Loucy (cell line): ENCODE results near the gene LGR4.

Source experiments
- H2AFZ ChIP-seq: fragments of 200-600 bp; sonication (generic); 2 replicates; pipeline ENCODE4 v1.6.0; 2016; ENCODE audit warnings: antibody characterized with exemption, mild to moderate bottlenecking, low read length, moderate library complexity
- H3F3A ChIP-seq: fragments of 200-600 bp; 2 replicates; pipeline ENCODE4 v1.6.0; 2016; ENCODE audit warnings: antibody characterized with exemption, low read depth, mild to moderate bottlenecking
- H3K27me3 ChIP-seq: fragments of 200-600 bp; sonication (generic); 2 replicates; pipeline ENCODE4 v1.6.1; 2014; ENCODE audit warnings: low read length, mild to moderate bottlenecking; ENCODE audit not compliant: insufficient read depth, poor library complexity, severe bottlenecking
- H3K36me3 ChIP-seq: fragments of 200-600 bp; sonication (generic); 2 replicates; pipeline ENCODE4 v1.6.1; 2016; ENCODE audit warnings: low read length; ENCODE audit not compliant: insufficient read depth
- H3K4me1 ChIP-seq: fragments of 200-600 bp; sonication (generic); 2 replicates; pipeline ENCODE4 v1.5.1; 2014; ENCODE audit warnings: low read length, mild to moderate bottlenecking; ENCODE audit not compliant: insufficient read depth, poor library complexity, severe bottlenecking
- H3K4me2 ChIP-seq: fragments of 200-600 bp; sonication (generic); 2 replicates; pipeline ENCODE4 v1.6.0; 2014; ENCODE audit warnings: antibody characterized with exemption, low read length, low read depth, mild to moderate bottlenecking; ENCODE audit not compliant: poor library complexity, severe bottlenecking
- H3K4me3 ChIP-seq: fragments of 200-600 bp; sonication (generic); 2 replicates; pipeline ENCODE4 v1.5.1; 2014; ENCODE audit warnings: low read length, mild to moderate bottlenecking, mixed read lengths; ENCODE audit not compliant: poor library complexity, severe bottlenecking
- H3K79me2 ChIP-seq: fragments of 200-600 bp; sonication (generic); 2 replicates; pipeline ENCODE4 v1.6.1; 2014; ENCODE audit warnings: low read length; ENCODE audit not compliant: insufficient read depth
- H3K9ac ChIP-seq: fragments of 200-600 bp; sonication (generic); 2 replicates; pipeline ENCODE4 v1.6.0; 2014; ENCODE audit warnings: mild to moderate bottlenecking, low read depth, low read length, moderate library complexity; ENCODE audit not compliant: poor library complexity, severe bottlenecking
- H3K9me2 ChIP-seq: fragments of 200-600 bp; sonication (generic); replicated peaks from 2 replicates; pipeline ENCODE4 v1.6.1; 2016; ENCODE audit warnings: low read depth, low read length, mixed read lengths
- H3K9me3 ChIP-seq: fragments of 200-600 bp; sonication (generic); 2 replicates; pipeline ENCODE4 v1.6.1; 2014; ENCODE audit warnings: mild to moderate bottlenecking, antibody characterized with exemption, low read length, low read depth; ENCODE audit not compliant: insufficient read depth
- H4K20me1 ChIP-seq: fragments of 200-600 bp; sonication (generic); 2 replicates; pipeline ENCODE4 v1.6.0; 2014; ENCODE audit warnings: antibody characterized with exemption, low read length, mild to moderate bottlenecking; ENCODE audit not compliant: insufficient read depth, poor library complexity, severe bottlenecking
- EZH2phosphoT487 ChIP-seq: fragments of 200-600 bp; IDR thresholded peaks from 2 replicates; pipeline ENCODE4 v1.6.1; 2018; ENCODE audit warnings: antibody characterized with exemption, mild to moderate bottlenecking, moderate library complexity, borderline replicate concordance
- TF ChIP-seq, protein P1 (sequence below): fragments of 200-600 bp; sonication (generic); conservative IDR thresholded peaks from 2 replicates; pipeline ENCODE4 v1.5.1; 2014; ENCODE audit warnings: mild to moderate bottlenecking, antibody characterized with exemption, low read length

The LGR4 gene

DNA sequence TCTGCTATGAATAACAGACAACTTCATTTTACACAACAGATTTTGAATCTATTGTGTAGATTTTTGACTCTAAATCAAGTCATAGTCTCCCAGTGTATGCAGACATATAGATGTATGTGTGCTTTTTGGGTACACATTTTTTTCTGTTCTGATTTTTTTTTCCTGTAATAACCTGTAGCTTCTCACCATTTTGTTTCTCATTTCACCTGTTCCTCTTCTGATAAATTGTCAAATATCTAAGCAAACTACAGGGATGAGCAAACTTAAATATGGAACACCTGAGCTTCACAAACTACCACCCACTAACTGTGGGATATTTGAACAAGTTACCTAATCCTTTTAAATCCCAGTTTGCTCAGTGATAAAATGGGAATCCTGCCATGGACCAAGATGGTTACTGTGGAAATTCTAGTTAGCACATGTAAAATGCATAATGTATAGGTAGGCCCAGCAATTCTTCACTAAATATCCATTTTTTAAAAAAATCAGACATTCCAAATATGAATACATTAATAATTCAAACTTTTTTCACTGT is 15.7 kb downstream of the LGR4 start:
- H3K4me1 ChIP-seq, result no peaks in the 10 kb centered on the region
- no peak overlapping the region for H3K4me2 ChIP-seq
- H3K9ac ChIP-seq, result no peak overlapping the region
- H3F3A ChIP-seq, result no peaks in the 10 kb centered on the region
- TF ChIP-seq EZH2phosphoT487, result no peak
- TF ChIP-seq, protein P1, sequence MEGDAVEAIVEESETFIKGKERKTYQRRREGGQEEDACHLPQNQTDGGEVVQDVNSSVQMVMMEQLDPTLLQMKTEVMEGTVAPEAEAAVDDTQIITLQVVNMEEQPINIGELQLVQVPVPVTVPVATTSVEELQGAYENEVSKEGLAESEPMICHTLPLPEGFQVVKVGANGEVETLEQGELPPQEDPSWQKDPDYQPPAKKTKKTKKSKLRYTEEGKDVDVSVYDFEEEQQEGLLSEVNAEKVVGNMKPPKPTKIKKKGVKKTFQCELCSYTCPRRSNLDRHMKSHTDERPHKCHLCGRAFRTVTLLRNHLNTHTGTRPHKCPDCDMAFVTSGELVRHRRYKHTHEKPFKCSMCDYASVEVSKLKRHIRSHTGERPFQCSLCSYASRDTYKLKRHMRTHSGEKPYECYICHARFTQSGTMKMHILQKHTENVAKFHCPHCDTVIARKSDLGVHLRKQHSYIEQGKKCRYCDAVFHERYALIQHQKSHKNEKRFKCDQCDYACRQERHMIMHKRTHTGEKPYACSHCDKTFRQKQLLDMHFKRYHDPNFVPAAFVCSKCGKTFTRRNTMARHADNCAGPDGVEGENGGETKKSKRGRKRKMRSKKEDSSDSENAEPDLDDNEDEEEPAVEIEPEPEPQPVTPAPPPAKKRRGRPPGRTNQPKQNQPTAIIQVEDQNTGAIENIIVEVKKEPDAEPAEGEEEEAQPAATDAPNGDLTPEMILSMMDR, result no peak
- H4K20me1 ChIP-seq, result no peaks in the 10 kb centered on the region
- no peaks in the 10 kb centered on the region for H3K27me3 ChIP-seq
- H2AFZ ChIP-seq, result no peak overlapping the region
- no peaks in the 10 kb centered on the region for H3K9me3 ChIP-seq
- no peaks in the 10 kb centered on the region for H3K79me2 ChIP-seq
- no peaks in the 10 kb centered on the region for H3K36me3 ChIP-seq
- H3K9me2 ChIP-seq, result no peaks in the 10 kb centered on the region
- no peak overlapping the region for H3K4me3 ChIP-seq

DNA sequence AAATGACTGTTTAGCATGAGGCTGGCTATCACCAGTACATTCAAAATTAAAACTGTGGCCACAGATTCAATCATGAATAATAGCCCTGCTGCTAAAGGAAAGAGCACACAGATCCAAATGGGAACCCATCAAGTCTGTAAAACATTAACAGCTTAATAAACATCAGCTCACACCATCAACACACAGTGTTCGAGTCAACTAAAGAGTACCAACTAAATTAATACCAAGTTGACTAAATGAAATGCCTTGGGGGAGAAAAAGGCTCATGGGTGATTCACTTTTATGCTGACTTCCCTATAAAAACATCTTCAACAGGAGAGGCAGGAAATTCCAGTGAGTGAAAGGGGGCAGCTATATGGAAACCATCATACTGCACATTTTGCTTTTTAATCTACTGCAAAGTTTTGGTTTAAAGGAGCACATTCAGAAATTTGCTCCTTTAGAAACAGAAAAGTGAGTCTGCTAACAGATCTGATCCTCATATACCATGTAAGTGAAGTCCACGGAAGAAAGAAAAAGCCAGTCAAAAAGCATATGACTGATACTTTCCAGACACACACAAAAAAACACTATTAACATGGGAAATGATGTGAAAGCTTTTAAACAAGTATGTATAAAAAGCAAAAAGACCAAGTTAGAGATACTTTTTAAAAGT is 16.3 kb downstream of the LGR4 start:
- Histone ChIP-seq H3K36me3 (no peaks in the 10 kb centered on the region), H3K9ac (no peak overlapping the region), H3K4me3 (no peak overlapping the region)

DNA sequence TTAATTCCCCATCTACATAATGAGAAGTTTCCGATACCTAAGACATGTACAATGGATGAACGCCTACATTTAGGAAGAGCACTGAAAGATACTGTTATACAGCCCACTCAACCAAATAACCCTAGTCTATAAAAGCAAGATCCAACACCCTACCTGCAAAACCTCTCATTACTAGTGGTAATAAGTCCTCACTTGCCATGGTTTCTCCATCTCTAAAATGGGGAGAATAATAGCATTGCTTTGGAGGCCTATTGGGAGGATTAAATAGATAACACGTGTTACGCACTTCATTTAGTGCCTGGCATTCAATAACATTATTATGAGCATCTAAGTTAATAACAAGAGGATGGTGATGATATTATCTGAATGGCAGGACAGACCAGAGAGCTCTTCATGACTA is 16.9 kb downstream of the LGR4 start:
- H3K9me2 ChIP-seq, result no peaks in the 10 kb centered on the region
- no peak overlapping the region for H3K4me3 ChIP-seq
- TF ChIP-seq, protein P1, result no peak
- TF ChIP-seq EZH2phosphoT487, result no peak
- no peaks in the 10 kb centered on the region for H3F3A ChIP-seq
- no peaks in the 10 kb centered on the region for H3K4me1 ChIP-seq
- no peak overlapping the region for H3K4me2 ChIP-seq
- no peak overlapping the region for H2AFZ ChIP-seq
- no peaks in the 10 kb centered on the region for H4K20me1 ChIP-seq
- H3K9ac ChIP-seq, result no peak overlapping the region
- no peaks in the 10 kb centered on the region for H3K36me3 ChIP-seq
- no peaks in the 10 kb centered on the region for H3K27me3 ChIP-seq
- no peaks in the 10 kb centered on the region for H3K79me2 ChIP-seq
- H3K9me3 ChIP-seq, result no peaks in the 10 kb centered on the region

More for the DNA sequence above, 16.3 kb downstream of the LGR4 start:
- Histone ChIP-seq H3F3A (no peaks in the 10 kb centered on the region), H3K79me2 (no peaks in the 10 kb centered on the region), H2AFZ (no peak overlapping the region), H3K9me2 (no peaks in the 10 kb centered on the region), H3K27me3 (no peaks in the 10 kb centered on the region), H4K20me1 (no peaks in the 10 kb centered on the region), H3K4me2 (no peak overlapping the region), H3K4me1 (no peaks in the 10 kb centered on the region), H3K9me3 (no peaks in the 10 kb centered on the region)
- TF ChIP-seq, protein P1, result no peak
- no peak for TF ChIP-seq EZH2phosphoT487
